K562 (cell line): ENCODE results near the gene EIF5. TPM values are rescaled to one million over a fixed set of nuclear protein-coding genes. Genes with fewer than 3 reads are reported as not detected.

Experiments used
- CBFA2T3 ChIP-seq: fragments of 450-650 bp; IDR thresholded peaks from 2 replicates; pipeline ENCODE4 v1.6.1; 2017
- ESRRA ChIP-seq: fragments of 450-650 bp; IDR thresholded peaks from 2 replicates; pipeline ENCODE4 v1.6.1; 2014; ENCODE audit warnings: low read depth, mild to moderate bottlenecking, moderate library complexity, borderline replicate concordance
- FOXA3 ChIP-seq, 2 experiments: fragments of 450-650 bp in 1 of 2; sonication (generic) in 1 of 2; formaldehyde crosslinking; IDR thresholded peaks in 1 of 2; conservative IDR thresholded peaks in 1 of 2; 2 replicates each; pipeline versions ENCODE4 v1.4.0 to v1.8.0; 2020 to 2022; ENCODE audit warnings: mild to moderate bottlenecking in 2 of 2, missing genetic modification reagents in 1 of 2
- GABPB2 ChIP-seq: fragments of 250-450 bp; sonication (Bioruptor Pico); conservative IDR thresholded peaks from 2 replicates; pipeline ENCODE4 v1.5.1; 2021; ENCODE audit warnings: mild to moderate bottlenecking
- GATAD2A ChIP-seq: fragments of 450-650 bp; IDR thresholded peaks from 2 replicates; pipeline ENCODE4 v1.6.1; 2017
- GTF2F1 ChIP-seq: IDR thresholded peaks from 2 replicates; pipeline ENCODE4 v1.6.1; 2011; ENCODE audit warnings: low read depth, low read length, improper control_type of control experiment
- MED1 ChIP-seq: sonication (generic); formaldehyde crosslinking; IDR thresholded peaks from 2 replicates; pipeline ENCODE4 v1.8.1; 2023; ENCODE audit warnings: missing genetic modification reagents, borderline replicate concordance
- MIER1 ChIP-seq: fragments of 450-650 bp; IDR thresholded peaks from 2 replicates; pipeline ENCODE4 v1.6.1; 2016; ENCODE audit warnings: antibody characterized with exemption, mild to moderate bottlenecking, low read depth
- RB1 ChIP-seq: fragments of 450-650 bp; IDR thresholded peaks from 2 replicates; pipeline ENCODE4 v1.6.1; 2017; ENCODE audit warnings: low read depth, mild to moderate bottlenecking
- RBFOX2 ChIP-seq: fragments of 200-400 bp; formaldehyde crosslinking; IDR thresholded peaks from 2 replicates; pipeline ENCODE4 v1.6.1; 2017; ENCODE audit warnings: low read depth, mild to moderate bottlenecking, low read length, moderate library complexity
- RFX1 ChIP-seq: fragments of 450-650 bp; IDR thresholded peaks from 2 replicates; pipeline ENCODE4 v1.6.1; 2016; ENCODE audit warnings: mild to moderate bottlenecking, moderate library complexity
- ZKSCAN3 ChIP-seq: fragments of 250-450 bp; sonication (Bioruptor Pico); IDR thresholded peaks from 2 replicates; pipeline ENCODE4 v1.4.0; 2020
- ZNF24 ChIP-seq: fragments of 450-650 bp; IDR thresholded peaks from 2 replicates; pipeline ENCODE4 v1.6.1; 2016
- ZNF282 ChIP-seq: sonication (generic); formaldehyde crosslinking; IDR thresholded peaks from 2 replicates; pipeline ENCODE4 v1.8.1; 2023; ENCODE audit warnings: missing genetic modification reagents
- polyA plus RNA-seq, 8 experiments: library from polyadenylated mRNA; depleted of rRNA in 4 of 8; stranded (reverse) in 5 of 8; unstranded in 3 of 8; fragments of >200 nt; fragmentation: Nextera tagmentation in 2 of 8; fragmentation: Illumina TruSeq in 1 of 8; extraction: Ambion mirVana in 2 of 8; extraction: Trizol in 1 of 8; gene quantifications; 2 replicates each; pipeline versions ENCODE4 v1.2.1 to v1.2.3, GENCODE V29; 2011 to 2014; ENCODE audit warnings: inconsistent platforms in 1 of 8, missing spikeins in 1 of 8
- total RNA-seq, 7 experiments: library from RNA; depleted of rRNA in 6 of 7; stranded (reverse); fragments of >200 nt in 6 of 7; fragmentation: Illumina TruSeq in 2 of 7; extraction: Trizol in 2 of 7; gene quantifications; 2 replicates each; pipeline versions ENCODE4 v1.2.1 to v1.2.3, GENCODE V29; 2011 to 2021; ENCODE audit warnings: low replicate concordance in 1 of 7
- TF ChIP-seq, protein P1 (sequence below): fragments of 450-650 bp; IDR thresholded peaks from 2 replicates; pipeline ENCODE4 v1.6.1; 2018; ENCODE audit not compliant: partially characterized antibody
- TF ChIP-seq, protein P2 (sequence below): fragments of 250-450 bp; sonication (Bioruptor Pico); IDR thresholded peaks from 2 replicates; pipeline ENCODE4 v1.9.0; 2021; ENCODE audit warnings: mild to moderate bottlenecking
- TF ChIP-seq, protein P3 (sequence below): fragments of 450-650 bp; formaldehyde crosslinking; IDR thresholded peaks from 2 replicates; pipeline ENCODE4 v1.4.0; 2022; ENCODE audit warnings: missing genetic modification characterization
- TF ChIP-seq, protein P4 (sequence below): fragments of 450-650 bp; IDR thresholded peaks from 2 replicates; pipeline ENCODE4 v1.6.1; 2016; ENCODE audit warnings: low read depth, mild to moderate bottlenecking, moderate library complexity
- TF ChIP-seq, protein P5 (sequence below): fragments of 250-450 bp; sonication (Bioruptor Pico); IDR thresholded peaks from 2 replicates; pipeline ENCODE4 v1.8.0; 2022; ENCODE audit warnings: moderate library complexity, mild to moderate bottlenecking, inconsistent platforms
- TF ChIP-seq, protein P6 (sequence below): fragments of 250-450 bp; sonication (Bioruptor Pico); IDR thresholded peaks from 2 replicates; pipeline ENCODE4 v1.8.0; 2021; ENCODE audit warnings: moderate library complexity, mild to moderate bottlenecking, inconsistent platforms

EIF5 gene
- total and polyA plus RNA-seq, 9 of the 15 experiments (the other 6 are each of a cell fraction or from before 2014, with no cell fraction given): 92.7 to 442 (median 190) TPM

DNA sequence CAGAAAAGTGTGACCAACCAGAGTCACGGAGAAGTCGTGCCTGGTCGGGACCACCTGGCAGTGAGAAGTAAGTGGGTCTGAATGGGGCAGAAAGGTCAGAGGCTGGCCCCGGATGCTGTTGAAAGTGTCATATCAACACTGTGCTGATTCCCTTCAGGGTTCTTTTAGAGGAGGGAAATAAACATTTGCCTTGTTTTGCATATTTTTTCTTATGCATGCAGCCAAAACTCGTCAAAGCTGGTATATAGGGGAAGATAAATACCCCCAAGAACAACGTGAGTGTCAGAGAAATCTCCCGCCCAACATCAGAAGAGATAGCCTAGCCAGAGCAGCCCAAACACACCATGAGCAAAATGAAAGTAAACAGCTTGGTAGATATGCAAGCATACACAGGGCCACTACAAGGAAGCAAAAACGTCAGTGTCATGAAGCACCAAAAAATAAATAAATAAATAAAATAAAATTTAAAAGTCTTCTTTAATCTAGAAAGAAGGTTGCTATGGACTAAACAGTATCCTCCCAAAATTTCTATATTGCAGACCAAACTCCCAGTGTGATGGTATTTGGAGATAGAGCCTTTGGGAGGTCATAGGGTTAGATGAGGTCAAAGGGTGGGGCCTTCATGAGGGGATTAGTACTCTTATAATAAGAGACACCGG is 22.1 kb downstream of the EIF5 start (continued):
- TF ChIP-seq, protein P1, sequence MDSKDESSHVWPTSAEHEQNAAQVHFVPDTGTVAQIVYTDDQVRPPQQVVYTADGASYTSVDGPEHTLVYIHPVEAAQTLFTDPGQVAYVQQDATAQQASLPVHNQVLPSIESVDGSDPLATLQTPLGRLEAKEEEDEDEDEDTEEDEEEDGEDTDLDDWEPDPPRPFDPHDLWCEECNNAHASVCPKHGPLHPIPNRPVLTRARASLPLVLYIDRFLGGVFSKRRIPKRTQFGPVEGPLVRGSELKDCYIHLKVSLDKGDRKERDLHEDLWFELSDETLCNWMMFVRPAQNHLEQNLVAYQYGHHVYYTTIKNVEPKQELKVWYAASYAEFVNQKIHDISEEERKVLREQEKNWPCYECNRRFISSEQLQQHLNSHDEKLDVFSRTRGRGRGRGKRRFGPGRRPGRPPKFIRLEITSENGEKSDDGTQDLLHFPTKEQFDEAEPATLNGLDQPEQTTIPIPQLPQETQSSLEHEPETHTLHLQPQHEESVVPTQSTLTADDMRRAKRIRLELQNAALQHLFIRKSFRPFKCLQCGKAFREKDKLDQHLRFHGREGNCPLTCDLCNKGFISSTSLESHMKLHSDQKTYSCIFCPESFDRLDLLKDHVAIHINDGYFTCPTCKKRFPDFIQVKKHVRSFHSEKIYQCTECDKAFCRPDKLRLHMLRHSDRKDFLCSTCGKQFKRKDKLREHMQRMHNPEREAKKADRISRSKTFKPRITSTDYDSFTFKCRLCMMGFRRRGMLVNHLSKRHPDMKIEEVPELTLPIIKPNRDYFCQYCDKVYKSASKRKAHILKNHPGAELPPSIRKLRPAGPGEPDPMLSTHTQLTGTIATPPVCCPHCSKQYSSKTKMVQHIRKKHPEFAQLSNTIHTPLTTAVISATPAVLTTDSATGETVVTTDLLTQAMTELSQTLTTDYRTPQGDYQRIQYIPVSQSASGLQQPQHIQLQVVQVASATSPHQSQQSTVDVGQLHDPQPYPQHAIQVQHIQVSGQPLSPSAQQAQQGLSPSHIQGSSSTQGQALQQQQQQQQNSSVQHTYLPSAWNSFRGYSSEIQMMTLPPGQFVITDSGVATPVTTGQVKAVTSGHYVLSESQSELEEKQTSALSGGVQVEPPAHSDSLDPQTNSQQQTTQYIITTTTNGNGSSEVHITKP: no peak
- no peak for TF ChIP-seq MIER1
- 0 out of 2 replicates have a peak, but pooled peaks have one; percentile 30 for TF ChIP-seq GTF2F1
- peak; percentile 34; the same call in 1 of the 2 replicates for TF ChIP-seq RBFOX2
- TF ChIP-seq ZNF282 (CRISPR knock-in tag): no peak
- TF ChIP-seq, protein P2, sequence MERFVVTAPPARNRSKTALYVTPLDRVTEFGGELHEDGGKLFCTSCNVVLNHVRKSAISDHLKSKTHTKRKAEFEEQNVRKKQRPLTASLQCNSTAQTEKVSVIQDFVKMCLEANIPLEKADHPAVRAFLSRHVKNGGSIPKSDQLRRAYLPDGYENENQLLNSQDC: 0 out of 2 replicates have a peak, but pooled peaks have one; percentile 26
- 0 out of 4 replicates have a peak, but pooled peaks of 1 of the 2 experiments have one; percentile 18 for TF ChIP-seq FOXA3 (CRISPR knock-in tag; conservative IDR thresholded peaks at IDR 0.05 in 1 of 2, IDR thresholded peaks at IDR 0.05 in 1 of 2)
- TF ChIP-seq ZNF24: no peak
- TF ChIP-seq, protein P3, sequence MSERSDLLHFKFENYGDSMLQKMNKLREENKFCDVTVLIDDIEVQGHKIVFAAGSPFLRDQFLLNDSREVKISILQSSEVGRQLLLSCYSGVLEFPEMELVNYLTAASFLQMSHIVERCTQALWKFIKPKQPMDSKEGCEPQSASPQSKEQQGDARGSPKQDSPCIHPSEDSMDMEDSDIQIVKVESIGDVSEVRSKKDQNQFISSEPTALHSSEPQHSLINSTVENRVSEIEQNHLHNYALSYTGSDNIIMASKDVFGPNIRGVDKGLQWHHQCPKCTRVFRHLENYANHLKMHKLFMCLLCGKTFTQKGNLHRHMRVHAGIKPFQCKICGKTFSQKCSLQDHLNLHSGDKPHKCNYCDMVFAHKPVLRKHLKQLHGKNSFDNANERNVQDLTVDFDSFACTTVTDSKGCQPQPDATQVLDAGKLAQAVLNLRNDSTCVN (CRISPR knock-in tag): no peak
- TF ChIP-seq, protein P4, sequence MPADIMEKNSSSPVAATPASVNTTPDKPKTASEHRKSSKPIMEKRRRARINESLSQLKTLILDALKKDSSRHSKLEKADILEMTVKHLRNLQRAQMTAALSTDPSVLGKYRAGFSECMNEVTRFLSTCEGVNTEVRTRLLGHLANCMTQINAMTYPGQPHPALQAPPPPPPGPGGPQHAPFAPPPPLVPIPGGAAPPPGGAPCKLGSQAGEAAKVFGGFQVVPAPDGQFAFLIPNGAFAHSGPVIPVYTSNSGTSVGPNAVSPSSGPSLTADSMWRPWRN: no peak
- TF ChIP-seq GATAD2A: no peak
- no peak for TF ChIP-seq CBFA2T3
- no peak for TF ChIP-seq MED1 (CRISPR knock-in tag)
- TF ChIP-seq, protein P5, sequence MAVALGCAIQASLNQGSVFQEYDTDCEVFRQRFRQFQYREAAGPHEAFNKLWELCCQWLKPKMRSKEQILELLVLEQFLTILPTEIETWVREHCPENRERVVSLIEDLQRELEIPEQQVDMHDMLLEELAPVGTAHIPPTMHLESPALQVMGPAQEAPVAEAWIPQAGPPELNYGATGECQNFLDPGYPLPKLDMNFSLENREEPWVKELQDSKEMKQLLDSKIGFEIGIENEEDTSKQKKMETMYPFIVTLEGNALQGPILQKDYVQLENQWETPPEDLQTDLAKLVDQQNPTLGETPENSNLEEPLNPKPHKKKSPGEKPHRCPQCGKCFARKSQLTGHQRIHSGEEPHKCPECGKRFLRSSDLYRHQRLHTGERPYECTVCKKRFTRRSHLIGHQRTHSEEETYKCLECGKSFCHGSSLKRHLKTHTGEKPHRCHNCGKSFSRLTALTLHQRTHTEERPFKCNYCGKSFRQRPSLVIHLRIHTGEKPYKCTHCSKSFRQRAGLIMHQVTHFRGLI: no peak
- TF ChIP-seq RFX1: no peak
- no peak for TF ChIP-seq RB1
- peak; percentile 29; the same call in 1 of the 2 replicates for TF ChIP-seq ESRRA
- TF ChIP-seq, protein P6, sequence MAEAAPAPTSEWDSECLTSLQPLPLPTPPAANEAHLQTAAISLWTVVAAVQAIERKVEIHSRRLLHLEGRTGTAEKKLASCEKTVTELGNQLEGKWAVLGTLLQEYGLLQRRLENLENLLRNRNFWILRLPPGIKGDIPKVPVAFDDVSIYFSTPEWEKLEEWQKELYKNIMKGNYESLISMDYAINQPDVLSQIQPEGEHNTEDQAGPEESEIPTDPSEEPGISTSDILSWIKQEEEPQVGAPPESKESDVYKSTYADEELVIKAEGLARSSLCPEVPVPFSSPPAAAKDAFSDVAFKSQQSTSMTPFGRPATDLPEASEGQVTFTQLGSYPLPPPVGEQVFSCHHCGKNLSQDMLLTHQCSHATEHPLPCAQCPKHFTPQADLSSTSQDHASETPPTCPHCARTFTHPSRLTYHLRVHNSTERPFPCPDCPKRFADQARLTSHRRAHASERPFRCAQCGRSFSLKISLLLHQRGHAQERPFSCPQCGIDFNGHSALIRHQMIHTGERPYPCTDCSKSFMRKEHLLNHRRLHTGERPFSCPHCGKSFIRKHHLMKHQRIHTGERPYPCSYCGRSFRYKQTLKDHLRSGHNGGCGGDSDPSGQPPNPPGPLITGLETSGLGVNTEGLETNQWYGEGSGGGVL: no peak
- no peak for TF ChIP-seq ZKSCAN3
- TF ChIP-seq GABPB2 (CRISPR knock-in tag): no peak
